T-cell (primary cell): ENCODE results near the gene AGAP9. TPM values are rescaled to one million over a fixed set of nuclear protein-coding genes. Genes with fewer than 3 reads are reported as not detected.
"Not testable (repeated sequence)": the region's sequence is repeated elsewhere in the genome, so short reads cannot be mapped to it uniquely, and the experiment has no call there.

ENCODE experiments used
- ATAC-seq, 4 experiments: fragments of 200-7000 bp in 3 of 4; fragments of 150-1000 bp in 1 of 4; cut with Tn5 transposase; replicated peaks in 1 of 4; 1 replicate in 3 of 4; 2 replicates in 1 of 4; pipeline ENCODE4 v1.10.0; 2021; ENCODE audit warnings: moderate library complexity in 3 of 4, mild to moderate bottlenecking in 2 of 4, moderate number of reproducible peaks in 1 of 4
- CTCF ChIA-PET, 2 donors: fragments of 300-600 bp; sonication (Branson Sonifier 250); formaldehyde crosslinking; loops; one replicate each; lab custom pipeline; 2022; ENCODE audit warnings: antibody characterized with exemption in 2 of 2; lab: Charles Lee
- POLR2A ChIA-PET, 2 donors: fragments of 300-600 bp; sonication (Branson Sonifier 250); formaldehyde crosslinking; loops; one replicate each; lab custom pipeline; 2022; ENCODE audit warnings: antibody characterized with exemption in 2 of 2; lab: Charles Lee
- DNase-seq, 35 experiments: peaks; one replicate each; pipeline versions ENCODE4 v3.0.0 to v3.0.0-alpha.2; 2013 to 2023
- H3K27ac ChIP-seq: one replicate; pipeline ENCODE4 v1.5.1; 2013; ENCODE audit warnings: low read length
- H3K27me3 ChIP-seq, 2 experiments: replicated peaks in 1 of 2; 1 replicate in 1 of 2; 2 replicates in 1 of 2; pipeline versions ENCODE4 v1.6.1 to v1.7.0; 2013; ENCODE audit warnings: low read length in 1 of 2, mixed read lengths in 1 of 2; ENCODE audit not compliant: control insufficient read depth in 2 of 2, insufficient read depth in 2 of 2; ENCODE audit errors: extremely low read depth in 1 of 2
- H3K36me3 ChIP-seq, 2 donors: 1 replicate in 1 of 2; 2 replicates in 1 of 2; pipeline versions ENCODE4 v1.6.1 to v1.7.0; 2013; ENCODE audit warnings: low read length in 1 of 2; ENCODE audit not compliant: control insufficient read depth in 2 of 2, insufficient read depth in 1 of 2; ENCODE audit errors: extremely low read depth in 1 of 2
- H3K4me1 ChIP-seq, 2 experiments: 1 replicate in 1 of 2; 2 replicates in 1 of 2; pipeline versions ENCODE4 v1.6.1 to v1.7.0; 2013; ENCODE audit warnings: low read length in 2 of 2, mixed read lengths in 1 of 2; ENCODE audit not compliant: insufficient read depth in 2 of 2, control insufficient read depth in 1 of 2; ENCODE audit errors: extremely low read depth in 1 of 2
- H3K4me3 ChIP-seq, 2 donors: 1 replicate in 1 of 2; 2 replicates in 1 of 2; pipeline versions ENCODE4 v1.5.1 to v1.7.0; 2013; ENCODE audit warnings: mild to moderate bottlenecking in 2 of 2, low read length in 1 of 2, moderate library complexity in 1 of 2; ENCODE audit not compliant: control insufficient read depth in 1 of 2; ENCODE audit errors: extremely low read depth in 1 of 2
- H3K9me3 ChIP-seq: 2 replicates; pipeline ENCODE4 v1.7.0; 2013
- H3K27ac Mint-ChIP-seq, 2 donors: one replicate each; pipeline ENCODE4 v1.8.0; 2020 to 2021; ENCODE audit warnings: mild to moderate bottlenecking in 2 of 2, mixed read lengths in 2 of 2
- H3K27me3 Mint-ChIP-seq, 2 donors: one replicate each; pipeline ENCODE4 v1.8.0; 2021 to 2022; ENCODE audit warnings: mixed read lengths in 2 of 2
- H3K36me3 Mint-ChIP-seq: one replicate; pipeline ENCODE4 v1.8.0; 2021; ENCODE audit warnings: mixed read lengths
- H3K4me1 Mint-ChIP-seq, 3 donors: one replicate each; pipeline ENCODE4 v1.8.0; 2020 to 2022; ENCODE audit warnings: mixed read lengths in 3 of 3, mild to moderate bottlenecking in 1 of 3
- H3K4me3 Mint-ChIP-seq, 3 donors: one replicate each; pipeline ENCODE4 v1.8.0; 2020 to 2022; ENCODE audit warnings: mild to moderate bottlenecking in 3 of 3, mixed read lengths in 3 of 3, moderate library complexity in 3 of 3
- H3K9me3 Mint-ChIP-seq, 3 donors: one replicate each; pipeline ENCODE4 v1.8.0; 2020 to 2022; ENCODE audit warnings: mixed read lengths in 3 of 3
- WGBS: methylation state at CpG from one replicate; pipeline ENCODE4 v1.1.5; 2013; ENCODE audit warnings: missing lambda C conversion rate; ENCODE audit not compliant: insufficient coverage; 5-methylcytosine and 5-hydroxymethylcytosine counted together
- total RNA-seq, 35 experiments: library from RNA in 6 of 35; stranded (reverse) in 6 of 35; fragments of 120-200 nt in 1 of 35; gene quantifications; one replicate each; pipeline versions ENCODE4 v1.2.1 to v1.2.4 and lab custom pipeline; 2013 to 2026

The AGAP9 gene
- total RNA-seq, 5 donors from 2014 or later (not counting 1 experiment from before 2014, with no cell fraction given): 7.3 to 13.1 (median 8.8) TPM

GRCh38 chr10:47553860-47554247, 30.4 kb upstream of the AGAP9 start:
- peak overlapping the region; percentile 78 to 91 for H3K4me3 ChIP-seq
- POLR2A ChIA-PET, H3K4me1 Mint-ChIP-seq, H3K9me3 ChIP-seq, CTCF ChIA-PET, H3K9me3 Mint-ChIP-seq, H3K27ac ChIP-seq, H3K27me3 ChIP-seq, H3K36me3 ChIP-seq, H3K36me3 Mint-ChIP-seq, H3K27me3 Mint-ChIP-seq, H3K4me1 ChIP-seq: not testable (repeated sequence)
- Mint-ChIP-seq H3K4me3 (peak overlapping the region; percentile 95 to 98 (median 96)), H3K27ac (peak overlapping the region in 1 of 2 donors; percentile 48)
- ATAC-seq: peak in 1 of 4 experiments; percentile 14
- DNase-seq: peak in 2 of 35 experiments; percentile 3 to 18
- no CpG with 5 or more reads among the region's 17 CpGs for WGBS

- Mint-ChIP-seq H3K4me3 (peak overlapping the region; percentile 95 to 98 (median 96)), H3K27ac (peak overlapping the region; percentile 97 to 98)
- H3K27me3 ChIP-seq, H3K4me1 Mint-ChIP-seq, H3K36me3 ChIP-seq, POLR2A ChIA-PET, H3K4me1 ChIP-seq, H3K27me3 Mint-ChIP-seq, H3K36me3 Mint-ChIP-seq, H3K9me3 ChIP-seq, H3K9me3 Mint-ChIP-seq, CTCF ChIA-PET: not testable (repeated sequence)
- Histone ChIP-seq H3K4me3 (peak overlapping the region; percentile 78 to 91), H3K27ac (peak overlapping the region; percentile 64)
- peak; percentile 53 to 83 (median 67) for DNase-seq
- peak; percentile 86 to 92 (median 88) for ATAC-seq
- WGBS: under 1% methylated on average over 27 of the region's 60 CpGs
These were observed 29.9 kb upstream of the AGAP9 start for GRCh38 chr10:47553214-47553859.

GRCh38 chr10:47552719-47553118, 29.3 kb upstream of the AGAP9 start:
- CTCF ChIA-PET, H3K9me3 ChIP-seq, H3K27me3 ChIP-seq, H3K4me1 Mint-ChIP-seq, H3K36me3 ChIP-seq, H3K9me3 Mint-ChIP-seq, H3K36me3 Mint-ChIP-seq, H3K27me3 Mint-ChIP-seq, H3K4me1 ChIP-seq: not testable (repeated sequence)
- WGBS: no CpG with 5 or more reads among the region's 7 CpGs
- POLR2A ChIA-PET: interaction anchor here in 1 of 2 donors (0.6 kb wide), 1 partner anchor 49 kb away, joined by 4 read pairs; no protein-coding TSS in a partner anchor
- H3K4me3 Mint-ChIP-seq: peak overlapping the region; percentile 95 to 98 (median 96)
- H3K27ac Mint-ChIP-seq: peak overlapping the region; percentile 97 to 98
- Histone ChIP-seq H3K4me3 (peak overlapping the region; percentile 78 to 91), H3K27ac (peak overlapping the region; percentile 64)
- ATAC-seq (peak; percentile 77 to 83 (median 79)), DNase-seq (peak in 33 of 35 experiments; percentile 4 to 54 (median 27))

GRCh38 chr10:47547286-47547685, 23.8 kb upstream of the AGAP9 start:
- H3K27me3 ChIP-seq, POLR2A ChIA-PET, H3K27ac Mint-ChIP-seq, H3K4me3 ChIP-seq, H3K4me1 ChIP-seq, CTCF ChIA-PET, H3K36me3 Mint-ChIP-seq, DNase-seq, H3K9me3 ChIP-seq, H3K4me1 Mint-ChIP-seq, H3K9me3 Mint-ChIP-seq, H3K36me3 ChIP-seq, H3K4me3 Mint-ChIP-seq, H3K27ac ChIP-seq, H3K27me3 Mint-ChIP-seq, ATAC-seq: not testable (repeated sequence)
- WGBS: no CpG with 5 or more reads among the region's 3 CpGs

- H3K36me3 Mint-ChIP-seq, POLR2A ChIA-PET, H3K36me3 ChIP-seq, H3K9me3 Mint-ChIP-seq, DNase-seq, H3K27me3 ChIP-seq, H3K27ac Mint-ChIP-seq, H3K9me3 ChIP-seq, H3K4me3 Mint-ChIP-seq, CTCF ChIA-PET, H3K4me3 ChIP-seq, H3K4me1 ChIP-seq, ATAC-seq, H3K4me1 Mint-ChIP-seq, H3K27ac ChIP-seq, H3K27me3 Mint-ChIP-seq: not testable (repeated sequence)
- WGBS: no CpG with 5 or more reads among the region's 3 CpGs
These were observed 13.0 kb upstream of the AGAP9 start for GRCh38 chr10:47536430-47536829.

- H3K27ac Mint-ChIP-seq, H3K4me3 ChIP-seq, H3K27me3 ChIP-seq, H3K36me3 Mint-ChIP-seq, CTCF ChIA-PET, H3K9me3 ChIP-seq, H3K27ac ChIP-seq, DNase-seq, H3K4me1 ChIP-seq, H3K4me3 Mint-ChIP-seq, POLR2A ChIA-PET, ATAC-seq, H3K9me3 Mint-ChIP-seq, H3K27me3 Mint-ChIP-seq, H3K36me3 ChIP-seq, H3K4me1 Mint-ChIP-seq: not testable (repeated sequence)
- no CpG with 5 or more reads among the region's 9 CpGs for WGBS
These were observed 21.1 kb downstream of the AGAP9 start for GRCh38 chr10:47502313-47502712.

- POLR2A ChIA-PET, H3K36me3 ChIP-seq, CTCF ChIA-PET, H3K4me3 ChIP-seq, DNase-seq, H3K4me1 Mint-ChIP-seq, H3K4me3 Mint-ChIP-seq, H3K27ac ChIP-seq, H3K27me3 ChIP-seq, H3K9me3 Mint-ChIP-seq, H3K4me1 ChIP-seq, H3K27ac Mint-ChIP-seq, H3K27me3 Mint-ChIP-seq, H3K36me3 Mint-ChIP-seq, ATAC-seq, H3K9me3 ChIP-seq: not testable (repeated sequence)
- WGBS: no CpG with 5 or more reads among the region's 6 CpGs
These were observed 29.2 kb downstream of the AGAP9 start for GRCh38 chr10:47494226-47494625.
